Calu3 (cell line): Measurements from ENCODE around the gene TRIM41. TPM values are rescaled to one million over a fixed set of nuclear protein-coding genes. Genes with fewer than 3 reads are reported as not detected.

ENCODE experiments used
- BruUV-seq: library from RNA; stranded (reverse); fragments of 400-500 nt; replicated peaks from 2 replicates; lab custom pipeline; 2021; lab: Mats Ljungman, UMichigan
- CTCF ChIA-PET: fragments of 300-600 bp; sonication (Branson Sonifier 250); formaldehyde crosslinking; loops from one replicate; lab custom pipeline; 2022; ENCODE audit warnings: antibody characterized with exemption; lab: Charles Lee
- DNase-seq: peaks from one replicate; pipeline ENCODE4 v3.0.0; 2022
- H3K27ac Mint-ChIP-seq: one replicate; pipeline ENCODE4 v1.8.0; 2022; ENCODE audit warnings: mixed read lengths; ENCODE audit not compliant: unreplicated experiment
- H3K27me3 Mint-ChIP-seq: one replicate; pipeline ENCODE4 v1.8.0; 2022; ENCODE audit warnings: mixed read lengths; ENCODE audit not compliant: unreplicated experiment
- H3K36me3 Mint-ChIP-seq: one replicate; pipeline ENCODE4 v1.8.0; 2022; ENCODE audit warnings: mild to moderate bottlenecking, moderate library complexity, mixed read lengths; ENCODE audit not compliant: insufficient read depth, unreplicated experiment
- H3K4me1 Mint-ChIP-seq: one replicate; pipeline ENCODE4 v1.8.0; 2022; ENCODE audit warnings: mild to moderate bottlenecking, low read depth, mixed read lengths; ENCODE audit not compliant: unreplicated experiment
- H3K4me3 Mint-ChIP-seq: one replicate; pipeline ENCODE4 v1.8.0; 2022; ENCODE audit warnings: mild to moderate bottlenecking, low read depth, moderate library complexity, mixed read lengths; ENCODE audit not compliant: unreplicated experiment
- H3K9me3 Mint-ChIP-seq: one replicate; pipeline ENCODE4 v1.8.0; 2022; ENCODE audit warnings: low read depth, mixed read lengths; ENCODE audit not compliant: unreplicated experiment
- intact Hi-C: fragments of 100-400 bp; cut with micrococcal nuclease; formaldehyde crosslinking; loops from one replicate; pipeline ENCODE4 v1.10.0; 2022; ENCODE audit not compliant: unreplicated experiment
- total RNA-seq: library from RNA; stranded (reverse); gene quantifications from 2 replicates; pipeline ENCODE4 v1.2.3, GENCODE V29; 2022
- TF ChIP-seq, protein P1 (sequence below): fragments of 200-600 bp; IDR thresholded peaks from one replicate; pipeline ENCODE4 v1.8.0; 2022; ENCODE audit warnings: antibody characterized with exemption; ENCODE audit not compliant: unreplicated experiment

Gene TRIM41
- total RNA-seq, 1 experiment from 2014 or later = 33.5 TPM

DNA sequence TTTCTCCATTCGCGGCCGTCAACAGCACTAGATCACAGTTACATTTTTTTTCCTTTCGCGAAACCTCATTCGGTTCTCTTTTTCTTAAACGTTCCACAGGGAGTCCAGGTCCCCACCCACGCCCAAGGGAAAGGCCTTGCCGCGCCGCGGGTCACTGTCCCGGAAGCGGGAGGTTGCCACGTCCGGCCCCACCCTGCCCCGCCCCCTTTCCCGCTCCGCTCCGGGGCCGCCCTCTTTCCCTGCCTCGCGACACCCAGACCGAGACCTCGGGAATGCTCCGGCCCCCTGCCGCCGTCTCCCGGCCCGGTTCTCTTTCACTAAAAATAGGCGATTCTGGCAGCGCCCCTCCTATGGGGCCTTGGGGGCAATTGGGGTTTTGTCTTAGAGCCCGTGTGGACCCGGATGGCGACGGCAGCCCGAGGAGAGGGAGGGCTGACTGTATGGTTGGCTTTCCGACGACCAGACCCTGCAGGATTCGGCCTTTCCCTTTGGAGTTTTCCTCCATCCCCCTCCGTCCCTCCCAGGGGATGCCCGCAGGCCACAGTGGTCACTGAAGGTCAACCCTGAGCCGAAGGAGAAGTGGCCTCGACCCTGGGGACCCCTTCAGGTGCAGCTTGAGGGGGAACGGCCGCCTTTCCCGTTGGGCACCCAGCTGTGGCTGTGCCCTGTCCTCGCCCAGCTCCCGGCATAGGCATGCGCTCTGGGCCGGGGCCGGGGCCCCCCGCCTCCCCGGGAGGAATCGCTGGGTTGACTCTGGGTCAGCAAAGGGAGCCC lies 23.4 kb downstream of the TRIM41 start:
- Mint-ChIP-seq H3K27me3 (no peaks in the 10 kb centered on the region), H3K4me1 (peaks cover 51% of the 10 kb centered on the region), H3K4me3 (peak overlapping the region; percentile 76), H3K9me3 (no peaks in the 10 kb centered on the region), H3K27ac (peak overlapping the region; percentile 99), H3K36me3 (peaks cover 97% of the 10 kb centered on the region)
- TF ChIP-seq, protein P1, sequence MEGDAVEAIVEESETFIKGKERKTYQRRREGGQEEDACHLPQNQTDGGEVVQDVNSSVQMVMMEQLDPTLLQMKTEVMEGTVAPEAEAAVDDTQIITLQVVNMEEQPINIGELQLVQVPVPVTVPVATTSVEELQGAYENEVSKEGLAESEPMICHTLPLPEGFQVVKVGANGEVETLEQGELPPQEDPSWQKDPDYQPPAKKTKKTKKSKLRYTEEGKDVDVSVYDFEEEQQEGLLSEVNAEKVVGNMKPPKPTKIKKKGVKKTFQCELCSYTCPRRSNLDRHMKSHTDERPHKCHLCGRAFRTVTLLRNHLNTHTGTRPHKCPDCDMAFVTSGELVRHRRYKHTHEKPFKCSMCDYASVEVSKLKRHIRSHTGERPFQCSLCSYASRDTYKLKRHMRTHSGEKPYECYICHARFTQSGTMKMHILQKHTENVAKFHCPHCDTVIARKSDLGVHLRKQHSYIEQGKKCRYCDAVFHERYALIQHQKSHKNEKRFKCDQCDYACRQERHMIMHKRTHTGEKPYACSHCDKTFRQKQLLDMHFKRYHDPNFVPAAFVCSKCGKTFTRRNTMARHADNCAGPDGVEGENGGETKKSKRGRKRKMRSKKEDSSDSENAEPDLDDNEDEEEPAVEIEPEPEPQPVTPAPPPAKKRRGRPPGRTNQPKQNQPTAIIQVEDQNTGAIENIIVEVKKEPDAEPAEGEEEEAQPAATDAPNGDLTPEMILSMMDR = no peak
- CTCF ChIA-PET = interaction anchor here (0.9 to 1.4 kb wide), 2 partner anchors 16 to 23 kb away, joined by 4 to 5 read pairs; partner anchors contain the start of gene TRIM41
- intact Hi-C loops = no loop called here
- BruUV-seq = no TSS peak
- DNase-seq = peak; percentile 94

DNA sequence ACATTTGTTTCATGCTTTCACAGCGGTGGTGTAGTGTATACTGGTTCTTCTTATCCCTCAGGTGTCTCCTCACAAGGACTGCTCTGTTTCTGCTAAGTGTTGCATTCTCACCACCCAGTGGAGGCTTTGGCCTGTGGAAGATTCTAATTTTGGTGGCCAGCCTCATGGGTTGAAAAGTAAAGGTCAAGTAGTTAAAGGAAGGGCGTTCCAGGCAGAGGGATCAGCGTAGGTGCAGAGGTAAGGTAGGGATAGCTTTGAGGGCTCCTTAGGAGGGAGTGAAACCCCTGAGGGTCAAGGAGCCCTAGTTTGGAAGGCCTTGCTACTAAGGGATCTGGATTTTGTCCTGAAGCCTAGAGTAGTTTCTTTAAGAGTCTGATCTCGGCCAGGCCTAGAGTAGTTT lies 25.2 kb downstream of the TRIM41 start:
- no peaks in the 10 kb centered on the region for H3K27me3 Mint-ChIP-seq
- peaks cover 85% of the 10 kb centered on the region for H3K36me3 Mint-ChIP-seq
- no TSS peak for BruUV-seq
- intact Hi-C loops = no loop called here
- no peak for DNase-seq
- no peaks in the 10 kb centered on the region for H3K9me3 Mint-ChIP-seq
- H3K27ac Mint-ChIP-seq = peak overlapping the region; percentile 99
- H3K4me3 Mint-ChIP-seq = peak overlapping the region; percentile 76
- H3K4me1 Mint-ChIP-seq = peaks cover 46% of the 10 kb centered on the region
- CTCF ChIA-PET = interaction anchor here (1.3 kb wide), 1 partner anchor 12 kb away, joined by 4 read pairs; the partner anchor contains the start of gene TRIM52
- TF ChIP-seq, protein P1 = no peak

DNA sequence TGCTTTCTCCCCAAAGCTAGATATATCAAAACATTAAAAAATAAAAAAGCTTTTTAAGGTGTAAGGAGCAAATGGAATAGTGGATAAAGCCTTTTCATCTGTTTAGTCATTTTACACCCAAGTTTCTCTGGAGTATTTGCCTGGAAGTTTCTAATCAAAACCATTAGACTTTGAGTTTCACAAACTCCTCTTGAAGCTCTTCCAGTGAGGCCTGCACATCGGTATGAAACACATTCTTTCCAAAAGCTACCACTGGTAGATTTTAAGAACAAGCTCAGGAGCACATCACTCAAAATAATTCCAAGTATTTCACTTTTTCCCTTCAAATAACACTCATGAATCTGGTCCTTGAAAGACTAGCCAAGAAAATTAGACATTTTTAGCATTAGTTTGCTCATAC lies 32.2 kb downstream of the TRIM41 start:
- Mint-ChIP-seq H3K36me3 (peaks cover 51% of the 10 kb centered on the region), H3K27me3 (no peaks in the 10 kb centered on the region), H3K27ac (no peak overlapping the region), H3K4me3 (no peak overlapping the region), H3K4me1 (peaks cover 53% of the 10 kb centered on the region), H3K9me3 (no peaks in the 10 kb centered on the region)
- no TSS peak for BruUV-seq
- no peak for DNase-seq
- TF ChIP-seq, protein P1 = no peak
- CTCF ChIA-PET = interaction anchor here (0.6 kb wide), 1 partner anchor 47 kb away, joined by 3 read pairs; no protein-coding TSS in a partner anchor
- intact Hi-C loops = no loop called here

DNA sequence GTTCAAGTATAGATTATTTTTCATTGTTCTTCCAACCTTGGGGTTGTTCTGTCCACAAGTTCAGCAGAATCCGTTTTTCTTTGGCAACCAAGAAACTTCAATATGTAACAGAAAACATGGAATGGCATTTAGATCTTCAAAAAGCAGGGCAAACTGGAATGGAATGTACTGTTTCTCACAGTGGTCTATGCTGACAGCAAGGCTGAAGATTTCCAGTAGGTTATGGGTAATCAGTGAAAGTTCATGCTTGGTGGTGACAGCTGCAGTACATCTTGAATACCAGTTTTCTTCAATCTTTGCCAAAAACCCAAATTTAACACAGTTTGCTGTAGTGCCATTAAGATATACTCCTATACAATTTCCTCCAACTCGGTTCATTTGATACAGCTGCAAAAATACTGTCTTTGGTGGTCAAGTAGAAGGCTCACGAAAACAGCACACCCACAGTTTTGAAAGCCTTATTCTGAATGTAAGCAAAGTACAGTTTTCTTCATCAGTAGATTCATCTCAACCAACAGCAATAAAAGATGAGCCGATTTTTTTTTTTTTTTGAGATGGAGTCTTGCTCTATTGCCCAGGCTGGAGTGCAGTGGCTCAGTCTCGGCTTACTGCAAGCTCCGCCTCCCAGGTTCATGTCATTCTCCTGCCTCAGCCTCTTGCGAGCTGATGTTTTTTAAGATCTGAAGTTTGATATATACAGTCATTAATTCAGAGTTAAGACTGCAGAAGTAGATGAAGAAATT lies 32.9 kb downstream of the TRIM41 start:
- Mint-ChIP-seq H3K4me3 (no peak overlapping the region), H3K27ac (no peak overlapping the region), H3K27me3 (no peaks in the 10 kb centered on the region), H3K4me1 (peaks cover 57% of the 10 kb centered on the region), H3K36me3 (peaks cover 53% of the 10 kb centered on the region), H3K9me3 (no peaks in the 10 kb centered on the region)
- intact Hi-C loops = no loop called here
- no TSS peak for BruUV-seq
- CTCF ChIA-PET = interaction anchor here (1.4 kb wide), 1 partner anchor 11 kb away, joined by 6 read pairs; no protein-coding TSS in a partner anchor
- TF ChIP-seq, protein P1 = no peak
- DNase-seq = no peak
